ENCODE data around the gene PRPF19. TPM values are rescaled to one million over a fixed set of nuclear protein-coding genes. Genes with fewer than 3 reads are reported as not detected.

PRPF19 gene
- total and polyA plus RNA-seq, 2 of the 13 experiments (the other 11 are each of a cell fraction or from before 2014, with no cell fraction given), result 27.4 to 91.1 TPM

DNA sequence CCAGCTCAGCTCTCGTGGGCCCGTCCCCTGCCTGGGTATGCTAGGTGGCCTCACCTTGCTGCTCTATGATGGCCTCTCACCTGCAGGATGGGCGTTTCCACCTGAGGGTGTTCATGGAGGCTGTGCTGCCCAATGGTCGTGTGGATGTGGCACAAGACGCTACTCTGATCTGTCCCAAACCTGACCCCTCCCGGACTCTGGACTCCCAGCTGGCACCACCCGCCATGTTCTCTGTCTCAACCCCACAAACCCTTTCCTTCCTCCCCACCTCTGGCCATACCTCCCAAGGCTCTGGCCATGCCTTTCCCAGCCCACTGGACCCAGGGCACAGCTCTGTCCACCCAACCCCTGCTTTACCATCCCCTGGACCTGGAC, 36.9 kb downstream of the PRPF19 start:
- intact Hi-C loops (cut with micrococcal nuclease; ENCODE audit: unreplicated experiment), result no loop called here
- no peak for TF ChIP-seq ZNF83 (CRISPR knock-in tag; IDR thresholded peaks at IDR 0.05; ENCODE audit: borderline replicate concordance)
- no peak for TF ChIP-seq ZNF251 (CRISPR knock-in tag; IDR thresholded peaks at IDR 0.05)
- TF ChIP-seq THYN1 (CRISPR knock-in tag; IDR thresholded peaks at IDR 0.05; ENCODE audit: borderline replicate concordance, low read depth), result no peak
- no peak for TF ChIP-seq SP4 (CRISPR knock-in tag; IDR thresholded peaks at IDR 0.05)
- no peak for TF ChIP-seq SMAD1 (CRISPR knock-in tag; IDR thresholded peaks at IDR 0.05; ENCODE audit: borderline replicate concordance, low read depth)
- TF ChIP-seq, protein P1, sequence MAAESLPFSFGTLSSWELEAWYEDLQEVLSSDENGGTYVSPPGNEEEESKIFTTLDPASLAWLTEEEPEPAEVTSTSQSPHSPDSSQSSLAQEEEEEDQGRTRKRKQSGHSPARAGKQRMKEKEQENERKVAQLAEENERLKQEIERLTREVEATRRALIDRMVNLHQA (CRISPR knock-in tag; IDR thresholded peaks at IDR 0.05), result no peak
- TF ChIP-seq CHCHD3 (CRISPR knock-in tag; IDR thresholded peaks at IDR 0.05), result no peak
- TF ChIP-seq, protein P2, sequence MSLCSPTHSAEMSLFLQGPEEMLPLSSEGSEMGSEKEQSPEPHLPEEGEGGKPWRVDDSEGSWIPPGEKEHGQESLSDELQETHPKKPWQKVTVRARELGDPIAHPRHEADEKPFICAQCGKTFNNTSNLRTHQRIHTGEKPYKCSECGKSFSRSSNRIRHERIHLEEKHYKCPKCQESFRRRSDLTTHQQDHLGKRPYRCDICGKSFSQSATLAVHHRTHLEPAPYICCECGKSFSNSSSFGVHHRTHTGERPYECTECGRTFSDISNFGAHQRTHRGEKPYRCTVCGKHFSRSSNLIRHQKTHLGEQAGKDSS (CRISPR knock-in tag; IDR thresholded peaks at IDR 0.05; ENCODE audit: borderline replicate concordance, low read depth), result no peak
- TF ChIP-seq, protein P3, sequence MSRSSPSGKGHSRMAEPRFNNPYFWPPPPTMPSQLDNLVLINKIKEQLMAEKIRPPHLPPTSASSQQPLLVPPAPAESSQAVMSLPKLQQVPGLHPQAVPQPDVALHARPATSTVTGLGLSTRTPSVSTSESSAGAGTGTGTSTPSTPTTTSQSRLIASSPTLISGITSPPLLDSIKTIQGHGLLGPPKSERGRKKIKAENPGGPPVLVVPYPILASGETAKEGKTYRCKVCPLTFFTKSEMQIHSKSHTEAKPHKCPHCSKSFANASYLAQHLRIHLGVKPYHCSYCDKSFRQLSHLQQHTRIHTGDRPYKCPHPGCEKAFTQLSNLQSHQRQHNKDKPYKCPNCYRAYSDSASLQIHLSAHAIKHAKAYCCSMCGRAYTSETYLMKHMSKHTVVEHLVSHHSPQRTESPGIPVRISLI (CRISPR knock-in tag; IDR thresholded peaks at IDR 0.05; ENCODE audit: borderline replicate concordance), result no peak
- no peak for TF ChIP-seq REL (CRISPR knock-in tag; conservative IDR thresholded peaks at IDR 0.05)
- no peak for TF ChIP-seq ZNF563 (CRISPR knock-in tag; IDR thresholded peaks at IDR 0.05)
- no peak for TF ChIP-seq ZNF383 (CRISPR knock-in tag; IDR thresholded peaks at IDR 0.05; ENCODE audit: borderline replicate concordance)
- no peak for TF ChIP-seq EP300 (IDR thresholded peaks at IDR 0.05; ENCODE audit: low read depth in 2 of 2, low read length in 2 of 2)
- TF ChIP-seq EP300 (CRISPR knock-in tag; IDR thresholded peaks at IDR 0.05; ENCODE audit: borderline replicate concordance), result no peak
- TF ChIP-seq KLF9 (CRISPR knock-in tag; IDR thresholded peaks at IDR 0.05; ENCODE audit: low read depth), result no peak
- no peak for TF ChIP-seq ZNF644 (CRISPR knock-in tag; IDR thresholded peaks at IDR 0.05; ENCODE audit: low read depth)
- CTCF ChIA-PET (ENCODE audit: low intra/inter-chr PET ratio, low total read pairs), result no interaction called here
- FAIRE-seq (no peak), ATAC-seq (no peak), DNase-seq (ENCODE audit: low spot score) (no peak)
- H3K27me3 ChIP-seq (ENCODE audit: control insufficient read depth in 1 of 2, insufficient read depth in 2 of 2, low read length in 2 of 2), result peaks cover 0 to 7% of the 10 kb centered on the region in 2 experiments; a peak in 1 of 5 replicates
- H3K9me3 ChIP-seq (ENCODE audit: low read length), result no peaks in the 10 kb centered on the region
- H3K36me3 ChIP-seq (replicated peaks in 1 of 2; ENCODE audit: control insufficient read depth in 1 of 2, insufficient read depth in 2 of 2, low read length in 2 of 2), result no peaks in the 10 kb centered on the region
- peaks cover 48% of the 10 kb centered on the region for H3K4me1 ChIP-seq (ENCODE audit: insufficient read depth, low read length)
- BruUV-seq (replicated peaks), result no TSS peak
- H2AFZ ChIP-seq (ENCODE audit: low read length), result no peak overlapping the region
- no peak overlapping the region for H3K27ac ChIP-seq (ENCODE audit: extremely low read length, insufficient read depth, low read length)
- in situ Hi-C loops (cut with HindIII; ENCODE audit: extremely low pct_ligation_motif_present, low pct_unique_long_range_greater_than_20kb), result no loop called here
- H3K4me2 ChIP-seq (ENCODE audit: low read depth, low read length), result no peak overlapping the region
- WGBS (ENCODE audit: low lambda C conversion rate), result 68% methylated on average over 7 of the region's 7 CpGs
- H4K20me1 ChIP-seq (ENCODE audit: insufficient read depth, low read length), result no peaks in the 10 kb centered on the region
- POLR2A ChIA-PET, result no interaction called here
- H3K79me2 ChIP-seq (ENCODE audit: insufficient read depth, low read length), result no peaks in the 10 kb centered on the region
- no peak overlapping the region for H3K9ac ChIP-seq (ENCODE audit: insufficient read depth, low read depth, low read length)
- H3K4me3 ChIP-seq (replicated peaks in 1 of 3; ENCODE audit: insufficient read depth in 1 of 3, low read depth in 2 of 3, low read length in 3 of 3), result no peak overlapping the region

Measured in HepG2 (cell line).